ENCODE measurements around the gene TRMT5. TPM values are rescaled to one million over a fixed set of nuclear protein-coding genes. Genes with fewer than 3 reads are reported as not detected.

Gene TRMT5
- total and polyA plus RNA-seq, 2 donors (not counting 1 experiment from before 2014, with no cell fraction given) = 1.0 to 6.1 TPM

- H3K27ac Mint-ChIP-seq = no peak overlapping the region
- Histone ChIP-seq H4K20me1 (ENCODE audit: control insufficient read depth, insufficient read depth, low read length, poor library complexity, severe bottlenecking) (no peaks in the 10 kb centered on the region), H3K36me3 (replicated peaks in 1 of 2; ENCODE audit: control extremely low read depth in 1 of 2, control insufficient read depth in 1 of 2, extremely low read depth in 1 of 2, insufficient read depth in 2 of 2, low read length in 1 of 2) (no peaks in the 10 kb centered on the region), H3K4me1 (ENCODE audit: control insufficient read depth in 2 of 2, insufficient read depth in 2 of 2, low read length in 2 of 2) (no peaks in the 10 kb centered on the region), H3K4me2 (replicated peaks; ENCODE audit: low read depth, low read length, poor library complexity, severe bottlenecking) (no peak overlapping the region), H3K27ac (ENCODE audit: low read length in 2 of 2) (no peak overlapping the region), H2AFZ (ENCODE audit: insufficient read depth, low read depth, low read length, poor library complexity, severe bottlenecking) (no peak overlapping the region), H3K4me3 (ENCODE audit: control extremely low read depth in 1 of 5, extremely low read depth in 1 of 5, insufficient read depth in 1 of 5, low read depth in 2 of 5, low read length in 4 of 5) (no peak overlapping the region), H3K9ac (ENCODE audit: low read length) (no peak overlapping the region), H3K79me2 (ENCODE audit: control insufficient read depth, insufficient read depth, low read length) (peaks cover 2% of the 10 kb centered on the region), H3K9me3 (ENCODE audit: control extremely low read depth in 1 of 3, control insufficient read depth in 2 of 3, insufficient read depth in 1 of 3, low read length in 2 of 3) (peaks cover 7 to 31% (median 22%) of the 10 kb centered on the region in 3 donors), H3K27me3 (replicated peaks in 1 of 4; ENCODE audit: control extremely low read depth in 1 of 4, control insufficient read depth in 3 of 4, insufficient read depth in 4 of 4, low read length in 3 of 4) (no peaks in the 10 kb centered on the region)
- H3K27me3 Mint-ChIP-seq = no peaks in the 10 kb centered on the region
- POLR2A ChIA-PET = no interaction called here
- ATAC-seq (ENCODE audit: low read depth) (no peak), DNase-seq (no peak)
- no peak overlapping the region for H3K4me3 Mint-ChIP-seq
- CTCF ChIA-PET = no interaction called here
- peaks cover 29% of the 10 kb centered on the region for H3K9me3 Mint-ChIP-seq (ENCODE audit: insufficient read depth)
- no peaks in the 10 kb centered on the region for H3K4me1 Mint-ChIP-seq
- intact Hi-C loops (cut with micrococcal nuclease) = no loop called here
- TF ChIP-seq EZH2 (IDR thresholded peaks at IDR 0.05; ENCODE audit: borderline replicate concordance, insufficient read depth, low read depth, low read length, poor library complexity, severe bottlenecking) = no peak
- TF ChIP-seq, protein P1, sequence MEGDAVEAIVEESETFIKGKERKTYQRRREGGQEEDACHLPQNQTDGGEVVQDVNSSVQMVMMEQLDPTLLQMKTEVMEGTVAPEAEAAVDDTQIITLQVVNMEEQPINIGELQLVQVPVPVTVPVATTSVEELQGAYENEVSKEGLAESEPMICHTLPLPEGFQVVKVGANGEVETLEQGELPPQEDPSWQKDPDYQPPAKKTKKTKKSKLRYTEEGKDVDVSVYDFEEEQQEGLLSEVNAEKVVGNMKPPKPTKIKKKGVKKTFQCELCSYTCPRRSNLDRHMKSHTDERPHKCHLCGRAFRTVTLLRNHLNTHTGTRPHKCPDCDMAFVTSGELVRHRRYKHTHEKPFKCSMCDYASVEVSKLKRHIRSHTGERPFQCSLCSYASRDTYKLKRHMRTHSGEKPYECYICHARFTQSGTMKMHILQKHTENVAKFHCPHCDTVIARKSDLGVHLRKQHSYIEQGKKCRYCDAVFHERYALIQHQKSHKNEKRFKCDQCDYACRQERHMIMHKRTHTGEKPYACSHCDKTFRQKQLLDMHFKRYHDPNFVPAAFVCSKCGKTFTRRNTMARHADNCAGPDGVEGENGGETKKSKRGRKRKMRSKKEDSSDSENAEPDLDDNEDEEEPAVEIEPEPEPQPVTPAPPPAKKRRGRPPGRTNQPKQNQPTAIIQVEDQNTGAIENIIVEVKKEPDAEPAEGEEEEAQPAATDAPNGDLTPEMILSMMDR (IDR thresholded peaks at IDR 0.05) = no peak
Observed at GRCh38 chr14:60958146-60958545, 22.7 kb downstream of the TRMT5 start.

- H2AFZ ChIP-seq (ENCODE audit: insufficient read depth, low read depth, low read length, poor library complexity, severe bottlenecking) = no peak overlapping the region
- H3K27ac Mint-ChIP-seq = no peak overlapping the region
Observed at GRCh38 chr14:60956632-60957031, 24.2 kb downstream of the TRMT5 start.

More at GRCh38 chr14:60956632-60957031, 24.2 kb downstream of the TRMT5 start:
- Histone ChIP-seq H3K4me1 (ENCODE audit: control insufficient read depth in 2 of 2, insufficient read depth in 2 of 2, low read length in 2 of 2) (no peaks in the 10 kb centered on the region), H3K79me2 (ENCODE audit: control insufficient read depth, insufficient read depth, low read length) (peaks cover 2% of the 10 kb centered on the region), H3K27me3 (replicated peaks in 1 of 4; ENCODE audit: control extremely low read depth in 1 of 4, control insufficient read depth in 3 of 4, insufficient read depth in 4 of 4, low read length in 3 of 4) (no peaks in the 10 kb centered on the region), H3K9me3 (ENCODE audit: control extremely low read depth in 1 of 3, control insufficient read depth in 2 of 3, insufficient read depth in 1 of 3, low read length in 2 of 3) (peaks cover 7 to 31% (median 22%) of the 10 kb centered on the region in 3 donors), H3K27ac (ENCODE audit: low read length in 2 of 2) (no peak overlapping the region), H3K9ac (ENCODE audit: low read length) (no peak overlapping the region), H3K36me3 (replicated peaks in 1 of 2; ENCODE audit: control extremely low read depth in 1 of 2, control insufficient read depth in 1 of 2, extremely low read depth in 1 of 2, insufficient read depth in 2 of 2, low read length in 1 of 2) (peaks cover 0 to 4% of the 10 kb centered on the region in 2 experiments), H4K20me1 (ENCODE audit: control insufficient read depth, insufficient read depth, low read length, poor library complexity, severe bottlenecking) (no peaks in the 10 kb centered on the region), H3K4me2 (replicated peaks; ENCODE audit: low read depth, low read length, poor library complexity, severe bottlenecking) (no peak overlapping the region), H3K4me3 (ENCODE audit: control extremely low read depth in 1 of 5, extremely low read depth in 1 of 5, insufficient read depth in 1 of 5, low read depth in 2 of 5, low read length in 4 of 5) (no peak overlapping the region)
- H3K4me3 Mint-ChIP-seq = no peak overlapping the region
- peaks cover 29% of the 10 kb centered on the region for H3K9me3 Mint-ChIP-seq (ENCODE audit: insufficient read depth)
- CTCF ChIA-PET = no interaction called here
- intact Hi-C loops (cut with micrococcal nuclease) = no loop called here
- no CpG with 5 or more reads among the region's 1 CpG for WGBS (ENCODE audit: insufficient coverage)
- ATAC-seq (ENCODE audit: low read depth) (no peak), DNase-seq (no peak)
- H3K27me3 Mint-ChIP-seq = no peaks in the 10 kb centered on the region
- POLR2A ChIA-PET = no interaction called here
- H3K4me1 Mint-ChIP-seq = no peaks in the 10 kb centered on the region
- no peak for TF ChIP-seq EZH2 (IDR thresholded peaks at IDR 0.05; ENCODE audit: borderline replicate concordance, insufficient read depth, low read depth, low read length, poor library complexity, severe bottlenecking)
- TF ChIP-seq, protein P1 (IDR thresholded peaks at IDR 0.05) = no peak

Measured in B cell (primary cell).